ENCODE data around the gene SYNE1.
"Not testable (repeated sequence)": the region's sequence is repeated elsewhere in the genome, so short reads cannot be mapped to it uniquely, and the experiment has no call there.

Gene SYNE1

DNA sequence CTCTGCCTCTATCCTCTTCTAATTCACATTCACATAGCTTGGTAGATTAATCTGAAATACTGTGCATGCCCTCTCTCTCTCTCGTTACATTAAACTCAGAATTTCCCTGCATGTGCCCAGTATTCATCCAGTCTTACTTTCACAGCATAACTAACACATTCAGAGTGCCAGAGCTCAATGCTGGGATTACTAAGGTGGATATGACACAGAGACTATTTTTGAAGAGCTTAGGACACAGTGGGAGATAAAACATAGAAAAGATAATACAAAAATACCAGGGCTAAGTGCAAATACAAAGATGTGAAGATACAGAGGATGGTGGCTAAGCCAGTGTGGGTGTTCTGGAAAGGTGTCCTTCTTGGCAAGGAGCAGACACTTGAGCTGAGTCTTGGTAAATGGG is 6.3 kb downstream of the SYNE1 start:
- DNase-seq (ENCODE audit: low spot score): no peak

DNA sequence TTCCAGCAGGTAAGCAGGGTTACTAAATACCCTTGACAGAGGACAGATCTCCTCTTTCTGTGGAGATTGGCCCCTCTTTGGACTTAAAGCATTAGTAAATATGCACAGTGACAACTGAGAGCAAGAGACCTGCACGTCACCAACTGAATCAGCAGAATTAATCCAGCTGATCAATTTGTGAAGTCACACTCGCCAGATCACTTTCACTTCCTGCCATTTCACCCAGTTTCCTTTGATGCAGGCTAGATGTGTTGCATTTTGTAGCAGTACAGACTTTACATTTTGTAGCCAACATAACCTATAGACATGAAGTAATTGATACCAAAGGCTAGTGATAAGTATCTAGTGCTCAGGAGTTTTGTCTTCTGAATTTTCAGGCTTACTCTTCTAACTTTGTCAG is 11.9 kb downstream of the SYNE1 start:
- DNase-seq (ENCODE audit: low spot score): no peak

DNA sequence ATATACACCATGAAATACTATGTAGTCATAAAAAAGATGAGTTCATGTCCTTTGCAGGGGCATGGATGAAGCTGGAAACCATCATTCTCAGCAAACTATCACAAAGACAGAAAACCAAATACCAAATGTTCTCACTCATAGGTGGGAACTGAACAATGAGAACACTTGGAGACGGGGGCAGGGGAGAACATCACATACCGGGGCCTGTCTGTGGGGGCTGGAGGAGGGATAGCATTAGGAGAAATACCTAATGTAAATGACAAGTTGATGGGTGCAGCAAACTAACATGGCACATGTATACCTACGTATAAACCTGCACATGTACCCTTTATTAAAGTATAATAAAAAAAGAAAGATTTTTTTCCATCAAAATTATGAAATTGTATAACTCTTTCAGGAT is 22.4 kb downstream of the SYNE1 start:
- not testable (repeated sequence) for DNase-seq (ENCODE audit: low spot score)

DNA sequence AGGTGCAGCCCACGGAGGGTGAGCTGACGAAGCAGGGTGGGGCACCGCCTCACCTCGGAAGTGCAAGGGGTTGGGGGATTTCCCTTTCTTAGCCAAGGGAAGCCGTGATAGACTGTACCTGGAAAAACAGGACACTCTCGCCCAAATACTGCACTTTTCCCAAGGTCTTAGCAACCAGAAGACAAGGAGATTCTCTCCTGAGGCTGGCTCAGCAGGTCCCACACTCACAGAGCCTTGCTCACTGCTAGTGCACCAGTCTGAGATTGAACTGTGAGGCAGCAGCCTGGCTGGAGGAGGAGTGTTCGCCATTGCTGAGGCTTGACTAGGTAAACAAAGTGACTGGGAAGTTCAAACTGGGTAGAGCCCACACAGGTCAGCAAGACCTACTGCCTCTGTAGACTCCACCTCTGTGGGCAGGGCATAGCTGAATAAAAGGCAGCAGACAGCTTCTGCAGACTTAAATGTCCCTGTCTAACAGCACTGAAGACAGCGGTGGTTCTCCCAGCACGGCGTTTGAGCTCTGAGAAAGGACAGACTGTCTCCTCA is 28.0 kb downstream of the SYNE1 start:
- DNase-seq (ENCODE audit: low spot score): no peak

DNA sequence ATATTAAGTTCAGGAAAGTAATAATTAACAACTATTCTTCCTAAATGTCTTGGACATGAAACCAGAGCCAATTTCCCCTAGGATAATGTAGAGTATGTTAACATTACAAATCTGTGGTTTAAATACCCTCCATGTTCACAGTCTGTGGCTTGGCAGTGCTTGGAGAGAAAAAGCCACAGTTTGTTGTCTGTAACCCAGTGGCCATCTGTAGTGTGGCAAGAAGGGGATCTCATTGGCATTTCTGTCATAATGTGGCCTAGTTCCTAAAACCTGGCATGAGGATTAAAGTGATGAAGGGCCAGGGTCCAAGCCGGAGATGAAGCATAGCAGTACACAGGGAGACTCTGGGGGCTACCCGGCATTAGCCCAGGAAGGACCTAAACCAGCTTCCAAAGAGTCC is 31.2 kb downstream of the SYNE1 start:
- DNase-seq (ENCODE audit: low spot score): no peak

DNA sequence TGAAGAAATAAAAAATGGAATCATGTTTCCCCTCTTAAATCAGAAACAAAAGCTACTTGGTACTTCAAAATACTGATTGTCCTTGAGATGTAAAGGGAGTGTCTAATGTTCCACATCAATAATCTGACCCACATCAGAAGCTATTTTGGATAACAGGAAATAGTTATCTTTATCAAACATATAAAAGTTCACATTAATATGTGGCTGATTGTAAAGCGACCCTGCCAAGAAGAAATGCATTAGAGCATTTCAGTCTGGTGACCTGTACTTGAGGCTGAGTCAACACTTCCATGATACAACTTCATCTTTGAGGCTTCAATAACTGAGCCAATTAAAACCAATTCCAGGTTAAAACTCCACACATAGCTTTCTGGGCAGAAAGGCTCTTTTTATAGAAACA is 31.8 kb downstream of the SYNE1 start:
- DNase-seq (ENCODE audit: low spot score): no peak

DNA sequence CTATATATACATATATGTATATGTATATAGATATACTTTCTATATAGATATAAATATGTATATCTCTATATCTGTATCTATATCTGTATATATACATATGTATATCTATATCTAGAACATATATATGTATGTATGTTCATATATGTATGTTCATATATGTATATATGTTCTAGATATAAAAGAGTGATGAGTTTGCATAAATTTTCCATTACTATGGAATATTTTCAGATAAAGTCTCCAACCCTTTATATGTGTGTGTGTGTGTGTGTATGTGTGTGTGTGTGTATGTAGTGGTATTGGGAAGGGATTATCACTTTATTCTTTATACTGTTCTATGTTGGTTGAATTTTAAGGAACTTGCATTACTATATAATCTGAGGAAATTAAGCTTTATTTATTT is 33.3 kb downstream of the SYNE1 start:
- DNase-seq (ENCODE audit: low spot score): no peak

DNA sequence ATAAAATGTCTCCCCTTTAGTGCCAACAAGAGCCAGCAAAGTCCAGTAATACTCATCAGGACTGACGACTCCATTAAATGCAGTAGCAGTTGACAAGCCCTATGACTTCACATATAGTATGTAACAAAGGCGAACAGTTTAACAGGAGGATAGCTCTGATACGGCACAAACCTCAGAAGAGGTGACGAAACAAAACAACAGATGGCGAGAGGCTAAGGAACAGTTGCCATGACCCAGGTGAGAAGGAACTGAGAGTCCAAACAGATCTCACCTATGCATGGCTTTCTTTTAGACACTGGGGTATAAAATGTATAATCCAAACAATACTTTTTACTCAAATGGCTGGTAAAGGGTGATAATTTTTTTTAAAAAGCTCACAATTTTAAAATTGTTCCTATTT is 37.1 kb downstream of the SYNE1 start:
- no peak for DNase-seq (ENCODE audit: low spot score)

DNA sequence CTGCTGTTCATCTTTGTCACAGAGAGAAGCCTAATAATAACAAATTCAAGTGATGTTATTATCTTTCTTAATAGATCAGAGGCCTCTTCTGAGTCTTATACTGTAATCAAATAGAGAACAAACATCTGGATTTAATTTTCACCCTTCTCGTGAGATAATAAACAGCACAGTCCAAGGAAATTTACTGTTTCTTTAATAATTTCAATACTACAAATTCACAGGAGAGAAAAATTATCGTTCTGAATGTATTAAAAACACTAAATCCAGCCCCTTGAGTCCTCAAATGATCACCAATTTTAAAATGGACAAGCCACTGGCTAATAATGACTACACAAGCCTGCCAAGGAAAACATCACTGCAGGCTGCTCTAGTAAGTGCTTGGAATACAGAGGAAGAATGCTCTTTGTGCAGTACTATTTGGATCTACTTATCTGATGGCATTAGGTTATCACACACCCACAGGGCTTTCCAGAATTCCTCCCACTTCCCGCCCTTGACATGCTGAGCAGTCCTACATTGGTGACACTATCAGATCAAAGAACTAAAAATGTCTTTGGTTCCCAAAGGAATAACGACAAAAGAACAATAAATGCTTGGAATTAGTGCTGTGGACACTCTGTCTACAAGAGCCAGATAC is 38.1 kb downstream of the SYNE1 start:
- DNase-seq (ENCODE audit: low spot score): no peak

DNA sequence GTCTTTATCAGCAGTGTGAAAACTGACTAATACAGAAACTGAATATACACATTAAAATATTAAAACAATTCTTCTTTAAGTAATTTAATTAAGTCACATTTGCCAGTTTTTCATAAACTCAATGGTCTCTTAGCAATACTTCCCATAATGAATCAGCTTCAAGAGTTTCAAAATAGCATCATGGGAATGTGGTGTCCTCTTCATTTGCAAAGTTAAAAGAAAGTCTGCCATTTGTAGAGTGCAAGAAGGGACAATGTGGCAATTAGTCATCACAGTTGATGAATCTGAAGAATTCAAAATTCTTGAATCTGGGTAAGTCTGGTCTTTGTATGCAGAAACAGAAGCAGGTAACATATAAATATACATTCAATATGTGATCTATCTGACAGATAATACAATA is 38.7 kb downstream of the SYNE1 start:
- no peak for DNase-seq (ENCODE audit: low spot score)

DNA sequence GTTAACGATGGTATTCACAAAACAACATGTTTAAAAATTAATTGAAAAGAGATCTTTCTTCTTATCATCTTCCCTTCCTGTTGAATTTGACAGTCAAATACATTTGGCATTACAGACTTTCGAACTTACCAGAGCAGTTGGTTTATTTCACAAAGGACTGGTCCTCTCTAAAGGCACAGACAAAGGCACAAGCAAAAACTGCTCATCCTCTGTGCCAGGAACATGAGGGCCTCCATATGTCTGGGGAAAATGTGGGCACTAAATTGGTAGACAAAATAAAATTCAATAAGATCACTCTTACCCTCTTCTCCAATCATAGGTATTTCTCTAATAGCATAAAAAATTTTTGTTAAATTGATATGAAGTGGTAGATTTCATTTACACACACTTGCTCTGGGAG is 40.4 kb downstream of the SYNE1 start:
- DNase-seq (ENCODE audit: low spot score): no peak

DNA sequence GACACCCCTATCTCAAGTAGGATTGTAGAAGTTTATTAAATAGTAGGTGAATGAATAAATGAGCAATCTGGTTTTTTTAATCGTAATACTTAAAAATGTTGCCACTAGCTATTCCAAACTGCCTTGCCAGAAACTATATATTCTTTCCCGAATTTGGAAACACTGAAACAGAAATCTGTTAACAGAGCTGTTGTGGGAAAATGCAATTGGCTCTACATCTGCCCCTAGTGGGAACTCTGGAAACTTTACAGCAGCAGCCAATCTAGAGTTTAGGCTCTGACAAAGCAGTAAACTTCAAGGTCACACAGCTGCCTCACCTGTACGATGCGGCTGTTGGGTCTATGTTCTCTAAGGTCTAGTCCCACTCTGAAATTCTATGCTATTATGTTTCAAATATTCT is 41.7 kb downstream of the SYNE1 start:
- DNase-seq (ENCODE audit: low spot score): no peak

DNA sequence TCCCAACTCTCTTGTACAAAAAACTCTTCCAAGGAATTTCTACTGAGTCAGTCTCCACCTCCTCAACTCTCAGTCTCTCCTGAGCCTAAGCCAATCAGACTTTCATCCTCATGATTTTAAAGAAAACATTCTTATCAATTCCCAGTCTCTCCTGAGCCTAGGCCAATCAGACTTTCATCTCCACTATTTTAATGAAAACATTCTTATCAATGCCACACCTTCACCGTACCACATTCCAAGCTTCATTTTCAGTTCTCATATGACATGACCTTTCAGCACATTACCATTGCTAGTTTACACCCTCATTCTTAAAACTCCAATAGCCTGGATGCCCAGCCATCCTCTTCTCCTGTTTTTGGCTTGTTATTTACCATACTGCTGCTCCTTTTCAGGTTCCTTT is 42.5 kb downstream of the SYNE1 start:
- no peak for DNase-seq (ENCODE audit: low spot score)

DNA sequence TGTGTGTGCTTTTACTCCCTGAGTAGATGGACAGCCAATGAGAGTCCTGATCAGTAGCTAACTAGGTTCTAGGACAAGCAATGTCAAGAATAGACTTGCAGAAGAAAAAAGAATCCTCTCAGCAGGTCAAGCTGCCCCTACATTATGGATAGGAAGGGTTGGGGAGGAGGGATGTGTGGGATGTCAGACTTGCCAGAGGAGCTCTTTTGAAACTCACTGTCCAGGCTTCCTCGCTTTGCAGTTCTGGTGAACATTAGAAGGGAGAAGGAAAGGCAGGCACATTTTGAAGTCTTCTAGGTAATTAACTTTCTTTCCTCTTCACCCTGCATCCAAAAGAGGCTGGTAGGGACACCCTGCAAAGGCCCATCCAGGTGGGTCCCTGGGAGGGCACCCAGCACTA is 48.7 kb downstream of the SYNE1 start:
- DNase-seq (ENCODE audit: low spot score): no peak

DNA sequence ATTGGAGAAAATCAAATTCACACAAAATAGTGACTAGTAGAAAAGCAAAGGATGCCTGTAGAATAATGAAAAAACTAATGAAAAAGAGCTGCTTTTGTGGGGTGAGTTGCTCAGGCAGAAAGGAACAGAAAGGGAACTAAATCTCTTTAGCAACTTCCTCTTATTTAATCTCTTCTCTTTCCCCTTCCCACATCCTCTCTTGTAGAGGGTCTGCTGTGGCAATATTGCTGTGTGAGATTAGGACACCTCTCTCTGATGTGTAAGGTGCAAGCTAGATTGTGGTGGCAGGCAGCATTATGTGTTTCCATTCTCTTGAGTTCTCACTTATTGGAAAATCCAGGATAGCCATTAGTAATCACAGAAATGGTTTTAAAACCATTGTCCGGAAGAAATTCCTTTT is 49.7 kb downstream of the SYNE1 start:
- DNase-seq (ENCODE audit: low spot score): no peak

DNA sequence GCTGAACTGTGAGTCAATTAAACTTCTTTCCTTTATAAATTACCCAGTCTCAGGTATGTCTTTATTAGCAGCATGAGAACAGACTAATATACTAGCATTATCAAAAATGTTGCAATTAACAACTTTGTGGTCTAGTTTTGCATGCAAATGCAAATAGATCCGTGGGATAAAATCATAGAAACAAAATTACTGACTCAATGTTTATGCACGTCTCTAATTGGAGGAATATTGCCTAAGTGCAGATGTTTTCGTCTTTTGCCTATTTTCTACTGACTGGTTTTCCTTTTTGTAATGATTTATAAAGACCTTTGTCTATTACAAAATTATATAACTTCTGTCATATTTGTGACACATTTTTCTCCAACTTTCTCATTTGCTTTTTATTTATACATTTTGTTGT is 51.9 kb downstream of the SYNE1 start:
- DNase-seq (ENCODE audit: low spot score): no peak

DNA sequence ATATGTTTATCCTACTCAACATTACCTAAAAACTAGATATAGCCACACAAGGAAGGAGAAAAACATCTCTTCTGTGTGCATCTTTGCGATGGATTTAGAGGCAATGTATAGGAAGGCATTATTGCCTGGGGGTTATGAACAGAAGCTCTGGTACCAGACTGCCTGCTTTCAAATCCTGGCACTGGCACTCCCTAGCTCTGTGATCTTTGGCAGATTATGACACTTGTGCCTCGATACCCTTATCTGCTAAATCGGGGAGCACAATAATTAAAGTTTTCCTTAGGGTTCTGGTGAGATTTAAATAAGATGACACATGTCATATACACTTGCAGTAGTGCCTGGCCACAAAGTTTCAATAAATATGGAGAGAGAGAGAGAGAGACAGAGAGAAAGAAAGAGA is 53.3 kb downstream of the SYNE1 start:
- DNase-seq (ENCODE audit: low spot score): no peak

DNA sequence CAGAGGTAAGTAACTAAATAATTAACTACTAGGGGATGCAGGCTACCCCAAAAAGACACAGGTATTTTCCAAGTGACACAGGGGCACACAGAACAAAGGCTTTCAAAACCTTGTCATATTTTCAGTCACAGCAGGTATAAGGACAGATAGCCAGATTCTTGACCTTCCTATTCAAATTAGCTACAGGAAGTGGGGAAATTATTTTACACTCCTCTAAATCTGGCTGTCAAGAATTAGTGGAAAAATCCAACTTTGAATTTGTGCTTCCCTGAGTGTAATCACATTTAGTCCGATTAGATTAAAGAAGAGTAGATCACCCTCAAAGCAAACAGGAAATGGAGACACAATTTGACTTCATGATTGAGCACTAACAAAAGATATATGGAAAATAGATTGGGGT is 60.6 kb downstream of the SYNE1 start:
- no peak for DNase-seq (ENCODE audit: low spot score)

DNA sequence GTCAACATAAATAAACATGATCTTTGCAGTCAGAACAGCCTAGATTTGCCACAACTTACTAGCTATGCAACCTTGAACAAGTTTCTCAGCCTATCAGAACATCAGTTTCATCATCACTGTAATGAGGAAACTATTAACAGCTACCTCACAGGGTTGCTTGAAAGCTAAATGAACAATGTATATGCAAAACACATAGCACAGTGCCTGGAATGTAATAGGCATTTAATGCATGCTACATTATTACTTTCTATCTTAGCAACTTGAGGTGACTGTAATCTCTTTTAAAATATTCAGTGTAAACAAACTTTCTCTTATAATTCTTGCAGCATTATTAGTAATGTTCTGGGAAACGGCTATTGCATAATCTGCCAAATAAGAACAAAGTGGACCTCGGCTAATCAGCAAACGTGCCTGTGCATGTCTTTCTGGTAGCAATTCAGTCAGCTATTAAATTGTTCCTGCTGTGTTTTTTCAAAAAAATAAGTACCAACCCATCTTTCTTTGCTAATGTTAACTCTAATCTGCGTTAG is 61.5 kb downstream of the SYNE1 start:
- no peak for DNase-seq (ENCODE audit: low spot score)

DNA sequence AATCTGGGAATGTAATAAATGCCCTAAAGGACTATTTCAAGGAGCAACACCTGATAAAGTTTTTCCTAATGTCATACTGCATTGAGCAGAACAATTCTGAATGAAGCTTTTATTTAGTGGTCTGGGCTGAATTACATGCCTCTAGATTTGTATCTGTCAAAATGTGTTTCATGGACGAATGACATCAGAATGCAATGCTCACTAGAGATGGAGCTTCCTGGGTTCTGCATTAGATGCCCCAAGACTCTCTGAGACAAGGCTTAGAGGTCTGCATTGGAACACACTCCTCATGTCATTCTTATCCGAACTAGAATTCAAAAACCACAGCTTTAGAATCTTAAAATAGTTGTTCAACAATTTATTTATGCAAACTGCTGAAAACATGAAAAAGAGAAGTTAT is 62.0 kb downstream of the SYNE1 start:
- DNase-seq (ENCODE audit: low spot score): no peak

DNA sequence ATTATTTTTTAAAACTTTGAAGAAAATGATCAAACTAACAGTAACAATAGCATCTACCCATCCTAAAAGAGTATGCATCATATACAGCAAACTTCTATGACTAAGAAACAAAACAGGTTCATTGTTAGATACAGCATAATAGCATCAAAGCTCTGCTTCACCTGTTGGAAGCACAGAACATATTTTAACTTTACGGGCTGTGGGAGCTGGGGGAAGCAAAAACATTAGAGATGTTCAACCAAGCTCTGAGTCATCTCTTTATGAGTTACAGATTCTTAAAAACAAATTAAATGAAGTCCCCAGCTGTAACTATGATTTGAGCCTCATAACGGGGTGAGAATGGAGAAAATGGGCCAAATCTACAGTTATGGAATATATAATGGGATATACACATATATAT is 63.4 kb downstream of the SYNE1 start:
- DNase-seq (ENCODE audit: low spot score): no peak

DNA sequence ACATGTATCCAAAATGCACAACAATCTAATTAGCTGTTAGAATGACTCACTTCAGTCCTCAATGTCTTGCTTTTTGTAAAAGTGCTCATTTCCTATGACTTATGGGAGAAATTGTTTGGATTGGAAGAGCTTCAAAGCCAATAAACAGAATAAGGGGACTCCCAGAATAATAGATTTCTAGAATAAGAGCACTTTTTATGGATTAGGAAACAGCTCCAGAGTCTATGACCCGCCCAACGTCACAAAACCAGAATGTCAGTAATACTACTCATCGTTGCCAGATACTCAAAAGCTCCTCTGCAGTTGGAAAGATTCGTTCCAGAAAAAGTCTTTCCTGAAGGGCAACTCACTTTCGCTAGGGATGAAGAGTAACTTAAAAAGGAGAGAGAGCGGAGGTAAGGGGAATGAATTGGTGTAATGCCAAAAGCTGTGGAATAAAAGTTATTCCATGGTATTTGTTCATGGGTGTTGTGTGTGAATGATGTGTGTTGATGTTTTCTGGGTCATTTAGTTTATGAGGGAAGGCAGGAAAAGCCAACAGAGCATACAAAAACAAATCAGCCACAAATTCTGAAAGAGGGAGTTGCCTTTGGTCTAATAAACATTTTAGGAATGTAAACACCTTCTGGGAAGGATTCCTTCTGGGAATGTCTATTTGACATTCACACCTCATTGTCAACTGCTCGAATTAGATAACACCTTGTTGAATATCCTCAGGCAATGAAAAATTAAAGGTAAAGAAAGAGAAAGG is 64.6 kb downstream of the SYNE1 start:
- no peak for DNase-seq (ENCODE audit: low spot score)

DNA sequence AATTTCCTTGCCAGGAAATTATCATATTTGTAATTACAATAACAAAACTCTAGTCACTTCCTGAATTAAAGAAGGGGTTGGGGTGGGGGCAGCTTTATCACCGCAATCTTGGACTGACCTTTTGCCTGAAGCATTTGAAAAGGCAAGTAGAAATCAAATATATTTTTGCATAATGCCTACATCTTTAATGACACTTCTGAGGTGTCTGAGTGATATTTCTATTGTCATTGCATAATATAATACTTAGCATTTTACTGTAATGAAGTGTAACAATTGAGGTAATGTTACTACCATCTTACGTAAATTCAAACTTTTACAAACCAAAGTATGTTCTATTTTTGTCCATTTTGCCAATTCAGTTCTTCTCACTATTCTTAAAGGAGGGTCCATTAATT is 65.2 kb downstream of the SYNE1 start:
- no peak for DNase-seq (ENCODE audit: low spot score)

DNA sequence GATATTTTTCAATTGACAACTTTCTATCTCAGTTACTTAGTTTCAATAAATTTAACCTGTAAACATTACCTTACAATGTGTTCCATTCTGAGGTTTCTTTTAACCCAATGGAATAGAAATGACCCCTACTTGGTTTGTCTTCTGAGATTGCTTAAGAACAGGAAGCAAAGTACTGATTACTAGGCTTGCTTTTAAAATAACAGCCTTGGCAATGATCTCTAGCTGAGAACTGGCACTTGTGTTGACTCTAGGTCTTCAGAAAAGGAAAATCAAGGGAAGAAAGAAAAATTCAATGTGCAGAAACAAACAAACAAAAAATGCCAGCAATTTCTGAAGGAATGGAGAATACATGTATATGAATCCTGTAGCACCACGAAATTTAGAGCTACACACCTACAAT is 66.1 kb downstream of the SYNE1 start:
- DNase-seq (ENCODE audit: low spot score): no peak
